Osteocyte (in vitro differentiated cells): Measurements from ENCODE around the gene DNAJC3. TPM values are rescaled to one million over a fixed set of nuclear protein-coding genes. Genes with fewer than 3 reads are reported as not detected.

ENCODE experiments used
- DNase-seq: peaks from one replicate; pipeline ENCODE4 v3.0.0; 2021; ENCODE audit warnings: mixed read lengths; ENCODE audit not compliant: unreplicated experiment; ENCODE audit errors: extremely low spot score
- H3K27ac Mint-ChIP-seq: one replicate; pipeline ENCODE4 v1.8.0; 2021; ENCODE audit warnings: mild to moderate bottlenecking, mixed read lengths; ENCODE audit not compliant: unreplicated experiment
- H3K27me3 Mint-ChIP-seq: one replicate; pipeline ENCODE4 v1.8.0; 2021; ENCODE audit warnings: mixed read lengths; ENCODE audit not compliant: unreplicated experiment
- H3K36me3 Mint-ChIP-seq: one replicate; pipeline ENCODE4 v1.8.0; 2021; ENCODE audit warnings: mixed read lengths; ENCODE audit not compliant: unreplicated experiment
- H3K4me1 Mint-ChIP-seq: one replicate; pipeline ENCODE4 v1.8.0; 2021; ENCODE audit warnings: mixed read lengths; ENCODE audit not compliant: unreplicated experiment
- H3K4me3 Mint-ChIP-seq: one replicate; pipeline ENCODE4 v1.8.0; 2021; ENCODE audit warnings: mild to moderate bottlenecking, moderate library complexity, mixed read lengths; ENCODE audit not compliant: unreplicated experiment
- H3K9me3 Mint-ChIP-seq: one replicate; pipeline ENCODE4 v1.8.0; 2021; ENCODE audit warnings: mixed read lengths; ENCODE audit not compliant: unreplicated experiment
- total RNA-seq: library from RNA; stranded (reverse); gene quantifications from 2 replicates; pipeline ENCODE4 v1.2.1, GENCODE V29; 2021
- TF ChIP-seq, protein P1 (sequence below): fragments of 200-600 bp; sonication (generic); IDR thresholded peaks from 2 replicates; pipeline ENCODE4 v1.5.0; 2021; ENCODE audit warnings: antibody characterized with exemption, mild to moderate bottlenecking, moderate library complexity

Gene DNAJC3
- total RNA-seq, 1 donor from 2014 or later, result 45.9 TPM

DNA sequence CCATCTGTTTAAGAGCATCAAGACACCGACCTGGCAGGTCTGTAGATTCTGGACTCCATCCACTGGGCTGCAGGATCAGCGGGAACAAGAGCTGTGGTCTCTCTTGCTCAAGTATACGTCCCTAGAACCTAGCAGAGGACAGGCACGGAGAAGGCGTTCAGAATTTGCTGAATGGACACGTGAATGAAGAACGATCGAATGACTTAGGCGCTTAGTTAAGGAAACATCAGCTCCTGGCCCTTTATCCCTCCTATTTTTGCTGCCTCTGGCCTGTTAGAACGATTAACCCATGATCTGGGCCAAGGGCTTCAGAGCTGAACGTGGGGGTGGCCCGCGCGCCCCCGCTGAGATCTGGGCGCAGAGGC, 33.4 kb upstream of the DNAJC3 start:
- no peak for DNase-seq
- Mint-ChIP-seq H3K27ac (peak overlapping the region; percentile 97), H3K4me3 (peak overlapping the region; percentile 95), H3K9me3 (no peaks in the 10 kb centered on the region), H3K27me3 (no peaks in the 10 kb centered on the region), H3K4me1 (peaks cover 39% of the 10 kb centered on the region), H3K36me3 (peaks cover 18% of the 10 kb centered on the region)
- TF ChIP-seq, protein P1, sequence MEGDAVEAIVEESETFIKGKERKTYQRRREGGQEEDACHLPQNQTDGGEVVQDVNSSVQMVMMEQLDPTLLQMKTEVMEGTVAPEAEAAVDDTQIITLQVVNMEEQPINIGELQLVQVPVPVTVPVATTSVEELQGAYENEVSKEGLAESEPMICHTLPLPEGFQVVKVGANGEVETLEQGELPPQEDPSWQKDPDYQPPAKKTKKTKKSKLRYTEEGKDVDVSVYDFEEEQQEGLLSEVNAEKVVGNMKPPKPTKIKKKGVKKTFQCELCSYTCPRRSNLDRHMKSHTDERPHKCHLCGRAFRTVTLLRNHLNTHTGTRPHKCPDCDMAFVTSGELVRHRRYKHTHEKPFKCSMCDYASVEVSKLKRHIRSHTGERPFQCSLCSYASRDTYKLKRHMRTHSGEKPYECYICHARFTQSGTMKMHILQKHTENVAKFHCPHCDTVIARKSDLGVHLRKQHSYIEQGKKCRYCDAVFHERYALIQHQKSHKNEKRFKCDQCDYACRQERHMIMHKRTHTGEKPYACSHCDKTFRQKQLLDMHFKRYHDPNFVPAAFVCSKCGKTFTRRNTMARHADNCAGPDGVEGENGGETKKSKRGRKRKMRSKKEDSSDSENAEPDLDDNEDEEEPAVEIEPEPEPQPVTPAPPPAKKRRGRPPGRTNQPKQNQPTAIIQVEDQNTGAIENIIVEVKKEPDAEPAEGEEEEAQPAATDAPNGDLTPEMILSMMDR, result no peak

DNA sequence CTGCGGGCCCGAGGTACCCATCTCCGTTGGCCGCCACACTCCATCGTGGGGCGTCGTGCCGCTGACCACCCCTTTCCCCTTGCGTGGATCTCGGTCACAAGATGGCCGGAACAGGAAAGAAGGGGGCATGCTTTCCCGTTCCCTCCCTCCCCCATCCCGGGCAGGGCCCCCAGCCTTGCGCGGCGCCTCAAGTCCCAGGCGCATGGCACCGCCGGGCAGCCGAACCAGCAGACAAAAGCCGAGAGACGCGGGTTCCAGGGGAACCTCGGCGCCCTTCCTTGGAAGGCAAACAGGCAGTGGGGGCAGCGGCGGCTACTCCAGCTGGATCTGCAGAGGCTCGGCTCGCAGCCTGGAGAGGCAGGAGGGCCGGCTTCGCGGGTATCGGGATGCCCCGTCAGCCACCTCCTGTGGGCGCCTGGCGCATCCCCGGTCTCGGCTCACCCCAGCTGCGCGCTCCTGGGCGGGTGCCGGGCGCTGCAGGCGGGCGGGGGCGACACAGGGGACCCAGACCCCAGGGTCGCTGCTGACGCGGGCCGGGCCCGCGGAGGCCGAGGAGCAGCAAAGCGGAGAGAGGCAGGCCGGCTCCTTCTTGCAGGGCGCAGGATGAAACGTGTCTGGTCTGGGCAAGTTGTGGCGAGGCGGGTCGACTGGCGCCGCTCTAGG, 32.9 kb upstream of the DNAJC3 start:
- TF ChIP-seq, protein P1, result no peak
- no peaks in the 10 kb centered on the region for H3K27me3 Mint-ChIP-seq
- H3K4me3 Mint-ChIP-seq, result peak overlapping the region; percentile 95
- H3K27ac Mint-ChIP-seq, result peak overlapping the region; percentile 97
- H3K36me3 Mint-ChIP-seq, result peaks cover 13% of the 10 kb centered on the region
- peaks cover 35% of the 10 kb centered on the region for H3K4me1 Mint-ChIP-seq
- peak; percentile 87 for DNase-seq
- no peaks in the 10 kb centered on the region for H3K9me3 Mint-ChIP-seq

DNA sequence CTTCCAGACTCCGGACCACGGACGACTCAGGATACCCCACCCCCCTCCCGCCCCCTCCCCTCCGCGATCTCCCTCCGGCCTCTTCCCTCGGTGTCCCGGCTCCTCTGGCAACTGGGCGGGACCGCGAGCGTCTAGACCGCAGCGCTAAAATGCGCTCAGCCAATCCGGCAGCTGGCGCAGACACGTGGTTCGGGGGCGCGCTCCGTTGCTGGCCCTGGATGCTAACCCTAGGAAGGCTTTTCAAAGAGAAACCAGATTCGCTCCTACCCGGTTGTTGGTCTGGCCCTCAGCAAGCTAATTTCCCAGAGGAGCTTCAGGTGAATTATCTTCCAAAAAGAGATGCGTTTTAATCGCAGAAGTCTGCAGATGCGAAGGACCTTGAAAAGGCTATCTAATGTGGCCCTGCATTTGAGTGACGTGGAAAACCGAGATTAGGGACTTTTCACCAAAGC, 32.3 kb upstream of the DNAJC3 start, which contains the start of gene DZIP1:
TSS of gene DZIP1 (minus strand) at position 106 of the 452 bp plus-strand sequence. CDS start 2,677 bp downstream, outside the sequence.
- Mint-ChIP-seq H3K4me1 (peaks cover 35% of the 10 kb centered on the region), H3K36me3 (peaks cover 13% of the 10 kb centered on the region)
- TF ChIP-seq, protein P1, result no peak

GRCh38 chr13:95647321-95647720, 29.6 kb upstream of the DNAJC3 start:
- TF ChIP-seq, protein P1, result no peak
- H3K9me3 Mint-ChIP-seq, result peaks cover 6% of the 10 kb centered on the region
- no peaks in the 10 kb centered on the region for H3K36me3 Mint-ChIP-seq
- peaks cover 16% of the 10 kb centered on the region for H3K27me3 Mint-ChIP-seq
- no peak overlapping the region for H3K27ac Mint-ChIP-seq
- no peak for DNase-seq
- peaks cover 18% of the 10 kb centered on the region for H3K4me1 Mint-ChIP-seq
- H3K4me3 Mint-ChIP-seq, result no peak overlapping the region

More for the DNA sequence above, 32.3 kb upstream of the DNAJC3 start, which contains the start of gene DZIP1:
- Mint-ChIP-seq H3K9me3 (no peaks in the 10 kb centered on the region), H3K27ac (peak within 1 kb of the TSS; percentile 97), H3K4me3 (peak within 1 kb of the TSS; percentile 95), H3K27me3 (no peaks in the 10 kb centered on the region)
- DNase-seq, result peak; percentile 92

- Mint-ChIP-seq H3K9me3 (peaks cover 6% of the 10 kb centered on the region), H3K36me3 (peaks cover 2% of the 10 kb centered on the region), H3K27me3 (peaks cover 26% of the 10 kb centered on the region), H3K4me1 (no peaks in the 10 kb centered on the region), H3K4me3 (no peak overlapping the region), H3K27ac (no peak overlapping the region)
- TF ChIP-seq, protein P1, result no peak
- DNase-seq, result no peak
Measured at GRCh38 chr13:95650696-95651095, 26.2 kb upstream of the DNAJC3 start.
